GM12878 (cell line): Measurements from ENCODE around the gene ABL1. TPM values are rescaled to one million over a fixed set of nuclear protein-coding genes. Genes with fewer than 3 reads are reported as not detected.

Experiments
- LARP7 ChIP-seq: fragments of 450-650 bp; IDR thresholded peaks from 2 replicates; pipeline ENCODE4 v1.6.1; 2017; ENCODE audit warnings: mild to moderate bottlenecking
- MYB ChIP-seq: fragments of 150-350 bp; IDR thresholded peaks from 2 replicates; pipeline ENCODE4 v1.6.1; 2014; ENCODE audit warnings: mild to moderate bottlenecking, low read depth, low read length, borderline replicate concordance
- PML ChIP-seq: IDR thresholded peaks from 2 replicates; pipeline ENCODE4 v1.6.1; 2012; ENCODE audit warnings: low read length, inconsistent platforms
- SMAD1 ChIP-seq: fragments of 450-650 bp; IDR thresholded peaks from 2 replicates; pipeline ENCODE4 v1.6.1; 2018; ENCODE audit warnings: mild to moderate bottlenecking, low read depth; ENCODE audit not compliant: partially characterized antibody
- polyA plus RNA-seq, 11 experiments: library from polyadenylated mRNA; depleted of rRNA in 4 of 11; unstranded in 6 of 11; stranded (reverse) in 5 of 11; fragments of >200 nt; fragmentation: Nextera tagmentation in 4 of 11; fragmentation: Illumina TruSeq in 1 of 11; extraction: Ambion mirVana in 4 of 11; extraction: Trizol in 1 of 11; gene quantifications; 1 replicate in 1 of 11; 2 replicates in 10 of 11; pipeline versions ENCODE4 v1.2.1 to v1.2.3, GENCODE V29; 2011 to 2016; ENCODE audit warnings: inconsistent platforms in 2 of 11, missing spikeins in 2 of 11, low read depth in 1 of 11
- total RNA-seq, 4 experiments: library from RNA; depleted of rRNA in 3 of 4; stranded (reverse); fragments of >200 nt in 3 of 4; fragmentation: Illumina TruSeq in 1 of 4; extraction: Trizol in 1 of 4; gene quantifications; 2 replicates each; pipeline versions ENCODE4 v1.2.1 to v1.2.3, GENCODE V29; 2013 to 2021
- TF ChIP-seq, protein P1 (sequence below): IDR thresholded peaks from 2 replicates; pipeline ENCODE4 v1.6.1; 2012; ENCODE audit warnings: mild to moderate bottlenecking, low read depth, low read length
- TF ChIP-seq, protein P2 (sequence below): fragments of 450-650 bp; IDR thresholded peaks from 2 replicates; pipeline ENCODE4 v1.6.1; 2018; ENCODE audit warnings: borderline replicate concordance, mild to moderate bottlenecking; ENCODE audit not compliant: partially characterized antibody

Gene ABL1
- total and polyA plus RNA-seq, 10 of the 15 experiments (the other 5 are each of a cell fraction or from before 2014, with no cell fraction given): 0.79 to 51.5 (median 16.3) TPM

DNA sequence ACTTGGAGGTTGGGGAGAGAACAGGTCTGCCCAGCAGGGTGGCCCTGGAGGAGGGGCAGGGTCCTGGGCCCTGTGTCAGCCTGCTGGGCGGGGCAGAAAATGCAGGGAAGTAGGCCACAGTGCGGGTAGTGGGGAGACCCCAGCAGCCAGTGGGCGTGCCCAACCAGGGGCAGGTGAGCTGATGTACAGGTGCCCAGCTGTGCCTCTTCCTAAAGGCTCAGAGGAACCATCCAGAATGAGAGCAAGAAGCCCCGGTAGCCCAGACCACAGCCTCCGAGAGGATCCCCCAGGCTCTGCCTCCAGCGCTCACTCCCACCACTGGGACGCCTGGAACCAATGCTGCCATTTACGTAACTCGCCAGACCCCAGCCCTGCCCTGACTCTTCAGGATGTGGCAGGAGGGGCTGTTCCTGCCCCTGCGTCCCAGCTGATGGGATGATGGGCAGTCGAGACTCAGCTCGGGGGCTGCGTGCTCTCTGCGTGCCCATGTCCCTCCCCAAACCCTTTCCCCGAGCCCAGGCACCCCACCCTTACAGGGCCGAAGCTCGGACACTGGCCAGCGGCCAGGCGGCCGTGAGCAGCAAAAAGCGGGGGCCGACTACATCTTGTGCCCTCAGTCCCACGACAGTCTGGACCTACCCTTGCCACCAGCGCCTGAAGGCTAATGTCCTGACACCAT is 79.5 kb downstream of the ABL1 start (continued):
- TF ChIP-seq, protein P1, sequence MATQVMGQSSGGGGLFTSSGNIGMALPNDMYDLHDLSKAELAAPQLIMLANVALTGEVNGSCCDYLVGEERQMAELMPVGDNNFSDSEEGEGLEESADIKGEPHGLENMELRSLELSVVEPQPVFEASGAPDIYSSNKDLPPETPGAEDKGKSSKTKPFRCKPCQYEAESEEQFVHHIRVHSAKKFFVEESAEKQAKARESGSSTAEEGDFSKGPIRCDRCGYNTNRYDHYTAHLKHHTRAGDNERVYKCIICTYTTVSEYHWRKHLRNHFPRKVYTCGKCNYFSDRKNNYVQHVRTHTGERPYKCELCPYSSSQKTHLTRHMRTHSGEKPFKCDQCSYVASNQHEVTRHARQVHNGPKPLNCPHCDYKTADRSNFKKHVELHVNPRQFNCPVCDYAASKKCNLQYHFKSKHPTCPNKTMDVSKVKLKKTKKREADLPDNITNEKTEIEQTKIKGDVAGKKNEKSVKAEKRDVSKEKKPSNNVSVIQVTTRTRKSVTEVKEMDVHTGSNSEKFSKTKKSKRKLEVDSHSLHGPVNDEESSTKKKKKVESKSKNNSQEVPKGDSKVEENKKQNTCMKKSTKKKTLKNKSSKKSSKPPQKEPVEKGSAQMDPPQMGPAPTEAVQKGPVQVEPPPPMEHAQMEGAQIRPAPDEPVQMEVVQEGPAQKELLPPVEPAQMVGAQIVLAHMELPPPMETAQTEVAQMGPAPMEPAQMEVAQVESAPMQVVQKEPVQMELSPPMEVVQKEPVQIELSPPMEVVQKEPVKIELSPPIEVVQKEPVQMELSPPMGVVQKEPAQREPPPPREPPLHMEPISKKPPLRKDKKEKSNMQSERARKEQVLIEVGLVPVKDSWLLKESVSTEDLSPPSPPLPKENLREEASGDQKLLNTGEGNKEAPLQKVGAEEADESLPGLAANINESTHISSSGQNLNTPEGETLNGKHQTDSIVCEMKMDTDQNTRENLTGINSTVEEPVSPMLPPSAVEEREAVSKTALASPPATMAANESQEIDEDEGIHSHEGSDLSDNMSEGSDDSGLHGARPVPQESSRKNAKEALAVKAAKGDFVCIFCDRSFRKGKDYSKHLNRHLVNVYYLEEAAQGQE: no peak
- TF ChIP-seq SMAD1 (no peak), PML (no peak), MYB (no peak), LARP7 (no peak)
- TF ChIP-seq, protein P2, sequence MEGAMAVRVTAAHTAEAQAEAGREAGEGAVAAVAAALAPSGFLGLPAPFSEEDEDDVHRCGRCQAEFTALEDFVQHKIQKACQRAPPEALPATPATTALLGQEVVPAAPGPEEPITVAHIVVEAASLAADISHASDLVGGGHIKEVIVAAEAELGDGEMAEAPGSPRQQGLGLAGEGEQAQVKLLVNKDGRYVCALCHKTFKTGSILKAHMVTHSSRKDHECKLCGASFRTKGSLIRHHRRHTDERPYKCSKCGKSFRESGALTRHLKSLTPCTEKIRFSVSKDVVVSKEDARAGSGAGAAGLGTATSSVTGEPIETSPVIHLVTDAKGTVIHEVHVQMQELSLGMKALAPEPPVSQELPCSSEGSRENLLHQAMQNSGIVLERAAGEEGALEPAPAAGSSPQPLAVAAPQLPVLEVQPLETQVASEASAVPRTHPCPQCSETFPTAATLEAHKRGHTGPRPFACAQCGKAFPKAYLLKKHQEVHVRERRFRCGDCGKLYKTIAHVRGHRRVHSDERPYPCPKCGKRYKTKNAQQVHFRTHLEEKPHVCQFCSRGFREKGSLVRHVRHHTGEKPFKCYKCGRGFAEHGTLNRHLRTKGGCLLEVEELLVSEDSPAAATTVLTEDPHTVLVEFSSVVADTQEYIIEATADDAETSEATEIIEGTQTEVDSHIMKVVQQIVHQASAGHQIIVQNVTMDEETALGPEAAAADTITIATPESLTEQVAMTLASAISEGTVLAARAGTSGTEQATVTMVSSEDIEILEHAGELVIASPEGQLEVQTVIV: no peak
